Mononuclear cell (primary cell): ENCODE data around the gene NOS2. TPM values are rescaled to one million over a fixed set of nuclear protein-coding genes. Genes with fewer than 3 reads are reported as not detected.
"Not testable (repeated sequence)": the region's sequence is repeated elsewhere in the genome, so short reads cannot be mapped to it uniquely, and the experiment has no call there.

Experiments used
- H3K27me3 ChIP-seq: 2 replicates; pipeline ENCODE4 v1.6.0; 2011; ENCODE audit warnings: low read length, control low read depth; ENCODE audit not compliant: insufficient read depth
- H3K4me1 ChIP-seq: 2 replicates; pipeline ENCODE4 v1.5.1; 2011; ENCODE audit warnings: mild to moderate bottlenecking, low read length, control low read depth; ENCODE audit not compliant: insufficient read depth
- H3K4me3 ChIP-seq: 2 replicates; pipeline ENCODE4 v1.5.1; 2011; ENCODE audit warnings: mild to moderate bottlenecking, low read length, moderate library complexity
- H3K9me3 ChIP-seq: 2 replicates; pipeline ENCODE4 v1.5.1; 2011; ENCODE audit warnings: low read depth, mild to moderate bottlenecking, control low read depth, low read length
- total RNA-seq: library from RNA; depleted of rRNA; stranded (reverse); fragments of >200 nt; gene quantifications from one replicate; pipeline ENCODE4 v1.2.3, GENCODE V29; 2012

Gene NOS2
- not detected for total RNA-seq

DNA sequence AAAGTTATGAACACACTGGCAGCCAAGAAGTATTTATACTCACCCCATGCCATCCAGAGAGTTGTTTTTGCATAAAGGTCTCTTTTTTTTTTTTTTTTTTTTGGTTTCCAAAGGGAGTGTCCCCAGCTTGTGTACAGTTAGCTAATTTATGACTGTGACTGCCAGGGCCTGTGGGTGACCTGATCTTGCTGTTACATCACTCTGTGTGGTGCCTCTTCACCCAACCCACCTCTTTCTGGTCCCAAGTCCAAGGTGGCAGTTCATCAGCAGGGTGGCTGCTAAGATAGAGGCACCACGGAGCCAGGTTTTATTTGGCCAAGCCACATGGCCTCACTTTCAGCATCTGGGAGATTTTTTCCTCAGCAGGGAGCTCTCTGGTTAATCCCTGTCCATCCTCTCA lies at the start of gene NOS2:
Gene NOS2 (minus strand): TSS at position 8 of the 400 bp plus-strand sequence. CDS start 1,720 bp downstream, outside the sequence.
- Histone ChIP-seq H3K27me3 (peaks cover 5% of the 10 kb centered on the region), H3K4me1 (peaks cover 7% of the 10 kb centered on the region), H3K9me3 (no peaks in the 10 kb centered on the region), H3K4me3 (no peak within 1 kb of the TSS)

DNA sequence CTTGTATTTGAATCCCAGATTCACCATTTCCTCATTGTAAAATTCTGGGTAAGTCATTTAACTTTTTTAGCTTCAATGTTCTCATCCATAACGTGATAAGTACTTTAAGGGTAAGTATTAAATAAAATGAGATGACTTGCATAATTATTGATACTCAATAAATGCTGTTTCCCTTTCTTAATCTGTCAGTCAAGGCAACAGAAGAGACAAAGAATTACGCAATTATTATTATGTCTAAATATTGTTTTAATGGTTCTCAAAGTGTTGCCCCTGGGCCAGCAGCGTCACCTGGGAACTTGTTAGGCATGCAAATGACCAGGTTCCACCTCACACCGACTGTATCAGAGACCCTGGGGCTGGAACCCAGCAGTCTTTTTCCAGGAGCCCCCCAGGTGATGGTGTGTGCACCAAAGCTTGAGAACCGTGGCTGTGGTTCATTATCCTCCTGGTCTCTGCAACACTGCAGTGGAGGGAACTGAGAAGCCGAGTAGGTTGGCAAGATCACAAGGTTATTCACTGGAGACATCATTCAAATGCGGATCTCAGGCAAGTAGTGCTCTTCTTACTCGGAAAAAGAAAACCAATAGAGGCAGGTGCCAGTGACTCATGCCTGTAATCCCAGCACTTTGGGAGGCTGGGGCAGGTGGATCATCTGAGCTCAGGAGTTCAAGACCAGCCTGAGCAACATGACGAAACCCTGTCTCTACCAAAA lies 49.3 kb upstream of the NOS2 start:
- peaks cover 8% of the 10 kb centered on the region for H3K4me1 ChIP-seq
- H3K9me3 ChIP-seq: no peaks in the 10 kb centered on the region
- no peaks in the 10 kb centered on the region for H3K27me3 ChIP-seq
- no peak overlapping the region for H3K4me3 ChIP-seq

DNA sequence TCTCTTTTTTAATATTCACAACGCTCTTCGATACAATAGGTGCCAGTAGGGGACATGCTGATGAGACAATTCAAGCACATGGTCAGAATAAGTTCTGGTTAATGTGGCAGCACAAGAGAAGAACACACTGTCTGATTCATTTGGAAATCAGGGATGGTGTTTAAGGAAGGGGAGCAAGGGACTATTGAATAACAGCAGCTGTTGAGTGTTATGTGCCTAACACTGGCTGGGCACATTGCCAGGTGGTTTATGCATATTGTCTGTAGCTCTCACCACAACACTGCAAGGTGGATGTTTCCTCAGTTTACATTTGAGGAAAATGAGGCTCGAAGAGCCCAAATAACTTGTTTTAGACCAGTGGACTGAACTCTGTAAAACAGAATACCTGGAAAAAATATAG lies 48.6 kb upstream of the NOS2 start:
- H3K4me3 ChIP-seq: no peak overlapping the region
- H3K27me3 ChIP-seq: no peaks in the 10 kb centered on the region
- H3K4me1 ChIP-seq: peaks cover 8% of the 10 kb centered on the region
- H3K9me3 ChIP-seq: no peaks in the 10 kb centered on the region

DNA sequence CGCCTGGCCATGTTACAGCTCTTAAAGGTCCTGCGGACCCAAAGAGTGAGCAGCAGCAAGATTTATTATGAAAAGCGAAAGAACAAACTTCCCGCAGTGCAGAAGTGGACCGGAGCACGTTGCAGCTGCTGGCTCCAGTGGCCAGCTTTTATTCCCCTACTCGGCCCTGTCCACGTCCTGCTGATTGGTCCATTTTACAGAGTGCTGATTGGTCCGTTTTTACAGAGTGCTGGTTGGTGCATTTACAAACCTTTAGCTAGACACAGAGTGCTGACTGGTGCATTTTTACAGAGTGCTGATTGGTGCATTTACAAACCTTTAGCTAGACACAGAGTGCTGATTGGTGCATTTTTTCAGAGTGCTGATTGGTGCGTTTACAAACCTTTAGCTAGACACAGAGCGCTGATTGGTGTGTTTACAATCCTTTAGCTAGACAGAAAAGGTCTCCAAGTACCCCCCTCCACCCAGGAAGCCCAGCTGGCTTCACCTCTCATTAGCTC lies 46.5 kb upstream of the NOS2 start:
- not testable (repeated sequence) for H3K9me3 ChIP-seq, H3K27me3 ChIP-seq, H3K4me1 ChIP-seq, H3K4me3 ChIP-seq

DNA sequence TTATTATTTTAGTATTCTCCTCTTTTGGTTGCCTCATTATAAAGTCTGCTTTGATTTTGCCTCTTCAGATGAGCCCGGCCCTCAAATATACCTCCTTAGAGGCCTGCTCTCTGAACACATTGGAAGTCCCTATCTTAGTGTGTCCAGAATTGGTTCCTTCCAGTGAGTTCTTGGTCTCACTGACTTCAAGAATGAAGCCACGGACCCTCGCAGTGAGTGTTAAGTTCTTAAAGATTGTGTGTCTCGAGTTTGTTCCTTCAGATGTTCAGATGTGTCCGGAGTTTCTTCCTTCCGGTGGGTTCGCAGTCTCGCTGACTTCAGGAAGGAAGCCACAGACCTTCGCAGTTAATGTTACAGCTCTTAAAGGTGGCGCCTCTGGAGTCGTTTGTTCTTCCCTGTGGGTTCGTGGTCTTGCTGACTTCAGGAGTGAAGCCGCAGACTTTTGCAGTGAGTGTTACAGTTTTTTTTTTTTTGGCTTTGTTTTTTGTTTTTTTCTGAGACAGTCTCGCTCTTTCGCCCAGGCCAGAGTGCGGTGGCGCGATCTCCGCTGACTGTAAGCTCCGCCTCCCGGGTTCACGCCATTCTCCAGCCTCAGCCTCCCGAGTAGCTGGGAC lies 45.8 kb upstream of the NOS2 start:
- Histone ChIP-seq H3K27me3 (no peaks in the 10 kb centered on the region), H3K4me1 (peaks cover 8% of the 10 kb centered on the region), H3K9me3 (no peaks in the 10 kb centered on the region), H3K4me3 (peak overlapping the region; percentile 6)

DNA sequence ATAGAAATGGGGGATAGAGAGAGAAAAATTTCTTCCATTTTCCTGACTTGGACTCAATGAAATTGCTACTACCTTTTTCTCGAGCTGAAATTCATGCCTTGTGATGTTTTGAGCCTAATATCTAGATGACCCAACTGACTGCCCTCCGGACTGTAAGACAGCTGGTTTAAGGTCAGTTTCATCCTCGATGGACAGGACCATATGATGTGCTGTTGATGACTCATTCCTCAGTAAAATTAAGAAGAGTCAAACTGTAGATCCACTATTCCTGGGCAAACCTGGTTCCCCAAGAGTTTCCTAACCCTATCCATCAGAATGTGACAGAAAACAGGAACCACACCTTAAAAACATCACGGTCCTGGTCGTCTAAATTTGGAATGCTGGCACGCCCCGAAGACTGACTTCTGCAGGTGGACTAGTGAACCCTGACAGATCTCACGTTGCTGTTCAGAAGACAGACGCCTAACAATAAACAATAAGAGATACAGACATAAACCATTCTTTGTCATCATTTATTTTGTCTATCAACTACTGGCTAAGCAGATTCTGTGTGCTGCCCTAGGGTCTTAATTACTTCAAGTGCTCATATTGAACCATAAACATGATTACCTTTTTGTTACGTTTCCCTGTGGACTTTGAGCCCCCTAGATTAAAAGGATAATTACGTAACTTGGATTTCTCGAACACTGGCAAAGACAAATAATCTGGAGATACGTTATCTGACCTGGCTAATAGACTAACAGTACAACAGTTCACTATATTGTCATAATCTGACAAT lies 45.1 kb upstream of the NOS2 start:
- Histone ChIP-seq H3K4me1 (peaks cover 8% of the 10 kb centered on the region), H3K4me3 (no peak overlapping the region), H3K9me3 (no peaks in the 10 kb centered on the region), H3K27me3 (no peaks in the 10 kb centered on the region)

DNA sequence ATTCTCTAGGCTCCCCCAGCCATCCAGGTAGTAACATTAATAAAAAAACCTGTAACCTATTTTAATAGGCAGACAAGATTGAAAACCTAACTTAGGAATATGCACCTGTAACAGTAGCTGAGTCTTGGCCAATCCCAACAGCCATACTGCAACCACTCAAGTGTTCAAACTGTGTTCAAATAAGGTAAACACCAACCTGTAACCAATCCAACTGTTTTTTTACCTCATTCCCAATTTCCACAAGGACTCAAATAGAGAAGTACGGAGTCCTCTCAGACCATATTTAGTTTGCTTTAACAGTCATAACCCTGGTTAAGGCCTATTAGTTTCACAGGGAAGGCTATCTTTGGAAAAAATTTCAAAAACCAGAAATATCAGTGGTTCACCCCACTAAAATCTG lies 40.4 kb upstream of the NOS2 start:
- no peaks in the 10 kb centered on the region for H3K27me3 ChIP-seq
- no peaks in the 10 kb centered on the region for H3K4me1 ChIP-seq
- H3K9me3 ChIP-seq: no peaks in the 10 kb centered on the region
- H3K4me3 ChIP-seq: no peak overlapping the region

DNA sequence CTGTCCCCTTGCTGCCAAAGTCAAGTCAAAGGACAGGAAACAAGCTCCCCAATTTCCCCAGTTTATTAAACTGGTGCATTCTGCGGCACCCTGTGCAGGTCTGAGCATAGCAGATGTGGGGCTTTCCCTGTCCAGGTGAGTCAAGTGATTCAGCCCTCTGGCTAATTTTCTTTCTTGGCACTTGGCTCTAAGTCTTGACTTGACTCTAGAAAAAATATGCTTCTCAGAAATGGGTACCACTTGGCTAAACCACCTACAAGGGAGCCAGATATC lies 40.0 kb upstream of the NOS2 start:
- H3K4me1 ChIP-seq, H3K27me3 ChIP-seq, H3K4me3 ChIP-seq, H3K9me3 ChIP-seq: not testable (repeated sequence)

DNA sequence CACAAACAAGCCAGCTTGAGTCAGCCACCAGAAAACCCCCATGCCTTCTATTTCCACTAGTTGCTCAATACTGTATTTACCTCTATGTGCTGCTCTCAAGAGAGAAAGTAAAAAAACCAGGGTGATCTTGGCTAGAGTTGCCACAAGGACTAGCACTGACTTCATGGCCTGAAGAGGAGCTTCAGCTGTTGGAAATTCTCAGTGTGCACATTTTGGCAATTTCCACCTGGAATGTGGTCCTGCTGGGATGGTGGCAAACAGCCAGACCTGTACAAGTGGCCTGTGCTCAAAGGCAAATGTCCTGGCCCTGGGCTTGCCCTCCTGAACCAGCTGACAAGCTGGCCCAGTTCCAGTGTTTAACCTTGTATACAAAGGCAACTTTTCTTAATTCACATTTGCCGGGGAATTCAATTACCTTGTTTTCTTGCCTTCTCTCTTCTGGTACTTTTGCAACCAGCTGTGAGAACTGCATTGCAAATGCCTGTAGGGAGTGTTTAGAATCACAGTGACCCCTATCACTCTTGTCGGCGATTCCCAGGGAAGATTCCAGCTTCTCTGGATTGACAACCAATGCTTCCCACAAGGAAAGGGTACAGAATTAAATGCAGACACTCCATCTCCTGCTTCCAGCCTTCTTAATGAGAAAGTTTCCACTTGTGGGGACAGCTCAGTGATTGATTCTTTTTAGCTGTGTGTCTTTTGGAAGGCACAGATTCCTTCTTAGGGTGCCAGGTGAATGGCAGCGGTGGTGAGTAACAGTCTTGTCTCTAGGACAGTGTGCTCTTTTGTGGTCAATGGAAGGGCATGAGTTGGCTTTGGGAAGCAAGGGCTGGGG lies 39.5 kb upstream of the NOS2 start:
- H3K4me1 ChIP-seq: not testable (repeated sequence)

DNA sequence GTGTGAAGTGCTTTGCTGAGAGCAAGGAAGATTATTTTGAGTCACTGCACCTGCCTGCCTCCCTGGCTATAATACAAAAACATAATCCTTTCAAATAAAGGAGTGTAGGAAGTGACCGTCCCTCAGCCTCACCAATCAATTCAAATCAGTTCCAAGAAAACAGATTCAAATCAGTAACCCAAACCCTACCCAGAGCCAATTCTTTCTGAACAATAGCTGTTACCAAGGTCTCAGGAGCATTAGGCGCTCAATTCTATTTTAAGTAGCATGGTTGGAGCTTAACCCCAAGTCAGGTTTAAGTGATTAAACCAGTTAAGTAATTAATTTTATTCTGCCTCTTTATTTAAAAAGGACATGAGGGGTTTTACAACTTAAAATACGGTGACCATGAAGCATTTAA lies 38.3 kb upstream of the NOS2 start:
- not testable (repeated sequence) for H3K4me1 ChIP-seq, H3K27me3 ChIP-seq, H3K9me3 ChIP-seq, H3K4me3 ChIP-seq

More for the DNA sequence above, 39.5 kb upstream of the NOS2 start:
- not testable (repeated sequence) for H3K4me3 ChIP-seq, H3K9me3 ChIP-seq, H3K27me3 ChIP-seq

DNA sequence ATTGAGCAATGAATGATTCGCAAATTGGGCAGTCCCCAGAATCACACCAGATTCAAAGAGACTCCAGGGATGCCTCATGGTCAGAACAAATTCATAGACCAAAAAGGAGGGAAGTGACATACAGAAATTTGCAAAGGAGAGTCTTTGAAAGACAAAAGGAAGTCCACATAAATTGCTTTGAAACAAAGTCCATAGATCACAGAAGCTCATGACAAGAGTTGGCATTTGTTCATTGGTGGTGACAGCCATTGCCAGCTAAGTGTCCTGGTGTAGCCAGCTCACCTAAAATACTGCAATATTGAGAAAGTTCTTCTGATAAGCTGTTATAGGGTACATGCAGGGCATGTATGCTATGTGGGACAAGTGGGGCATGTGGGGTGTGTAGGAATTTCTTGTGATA lies 37.4 kb upstream of the NOS2 start:
- not testable (repeated sequence) for H3K4me3 ChIP-seq

DNA sequence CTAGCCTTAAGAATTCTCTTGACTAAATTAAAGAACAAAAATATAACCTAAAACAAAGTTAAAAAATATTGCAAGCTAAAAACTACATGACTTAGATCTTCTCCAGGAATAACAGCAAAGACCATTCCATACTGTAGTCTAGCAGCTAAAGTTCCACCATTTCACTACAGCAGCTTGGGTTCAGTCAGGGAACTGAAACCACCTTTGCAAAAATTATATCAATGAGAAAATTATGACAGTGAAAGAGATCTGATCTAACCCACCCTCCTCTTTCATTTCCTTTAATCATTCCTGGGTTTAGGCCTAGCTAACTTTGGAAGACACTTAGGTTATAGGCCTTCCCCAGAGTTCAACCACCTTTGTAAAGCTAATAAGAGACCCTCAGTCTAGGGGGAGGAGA lies 36.3 kb upstream of the NOS2 start:
- no peaks in the 10 kb centered on the region for H3K4me1 ChIP-seq
- no peaks in the 10 kb centered on the region for H3K9me3 ChIP-seq
- H3K27me3 ChIP-seq: no peaks in the 10 kb centered on the region
- no peak overlapping the region for H3K4me3 ChIP-seq

More for the DNA sequence above, 37.4 kb upstream of the NOS2 start:
- not testable (repeated sequence) for H3K27me3 ChIP-seq, H3K4me1 ChIP-seq, H3K9me3 ChIP-seq

DNA sequence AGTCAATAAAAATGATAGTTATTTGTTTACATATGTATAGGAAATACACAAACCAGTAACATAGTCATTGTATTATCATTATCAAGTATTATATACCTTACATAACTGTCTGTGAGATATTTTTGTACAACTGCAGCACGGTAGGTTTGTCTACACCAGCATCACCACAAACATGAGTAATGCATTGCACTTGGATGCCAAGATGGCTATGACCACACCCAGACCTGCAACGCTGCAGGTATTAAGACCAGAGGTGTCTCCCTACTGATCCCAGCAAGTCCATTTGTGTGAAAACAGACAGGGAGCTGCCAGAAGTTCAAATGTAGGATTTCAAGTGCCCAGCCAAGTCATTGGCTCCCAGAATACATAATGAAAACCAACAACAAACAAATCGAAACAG lies 34.2 kb upstream of the NOS2 start:
- Histone ChIP-seq H3K4me3 (no peak overlapping the region), H3K9me3 (no peaks in the 10 kb centered on the region), H3K4me1 (no peaks in the 10 kb centered on the region), H3K27me3 (no peaks in the 10 kb centered on the region)

DNA sequence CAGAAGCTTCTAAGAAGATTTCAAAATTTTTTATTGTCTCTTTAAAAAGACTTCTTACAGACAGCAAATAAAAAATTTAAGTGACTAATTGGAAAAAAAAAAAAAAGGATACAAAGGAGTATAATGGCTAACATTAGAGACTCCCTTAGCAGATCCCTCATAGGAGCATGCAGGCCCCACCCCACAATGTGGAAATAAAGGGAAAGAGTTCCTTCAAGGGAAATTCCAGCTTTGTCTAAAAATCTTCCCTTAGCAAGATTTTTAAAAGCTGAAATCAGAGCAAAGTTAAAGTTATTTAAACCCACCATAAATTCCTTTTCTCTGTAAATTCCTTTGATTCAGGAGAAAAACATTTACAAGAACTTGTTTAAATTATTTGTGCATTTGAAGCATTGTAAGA lies 32.5 kb upstream of the NOS2 start:
- H3K9me3 ChIP-seq: no peaks in the 10 kb centered on the region
- H3K4me1 ChIP-seq: no peaks in the 10 kb centered on the region
- H3K27me3 ChIP-seq: peaks cover 1% of the 10 kb centered on the region
- H3K4me3 ChIP-seq: no peak overlapping the region

DNA sequence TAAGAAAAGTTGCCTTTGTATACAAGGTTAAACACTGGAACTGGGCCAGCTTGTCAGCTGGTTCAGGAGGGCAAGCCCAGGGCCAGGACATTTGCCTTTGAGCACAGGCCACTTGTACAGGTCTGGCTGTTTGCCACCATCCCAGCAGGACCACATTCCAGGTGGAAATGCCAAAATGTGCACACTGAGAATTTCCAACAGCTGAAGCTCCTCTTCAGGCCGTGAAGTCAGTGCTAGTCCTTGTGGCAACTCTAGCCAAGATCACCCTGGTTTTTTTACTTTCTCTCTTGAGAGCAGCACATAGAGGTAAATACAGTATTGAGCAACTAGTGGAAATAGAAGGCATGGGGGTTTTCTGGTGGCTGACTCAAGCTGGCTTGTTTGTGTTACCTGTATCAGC lies 29.6 kb upstream of the NOS2 start:
- not testable (repeated sequence) for H3K27me3 ChIP-seq, H3K4me1 ChIP-seq, H3K4me3 ChIP-seq, H3K9me3 ChIP-seq
